CD14-positive monocyte (primary cell): ENCODE results near the gene NFATC1. TPM values are rescaled to one million over a fixed set of nuclear protein-coding genes. Genes with fewer than 3 reads are reported as not detected.

Source experiments
- DNase-seq, 3 donors: peaks; one replicate each; pipeline ENCODE4 v3.0.0-alpha.2; 2011 to 2022
- H2AFZ ChIP-seq: 2 replicates; pipeline ENCODE4 v1.6.0; 2012; ENCODE audit warnings: mild to moderate bottlenecking, low read depth, low read length, inconsistent platforms; ENCODE audit not compliant: insufficient read depth, poor library complexity, severe bottlenecking
- H3K27ac ChIP-seq, 2 donors: 1 replicate in 1 of 2; 2 replicates in 1 of 2; pipeline ENCODE4 v1.5.1; 2012 to 2013; ENCODE audit warnings: low read length in 2 of 2, control low read depth in 1 of 2, inconsistent platforms in 1 of 2, low read depth in 1 of 2, mild to moderate bottlenecking in 1 of 2
- H3K27me3 ChIP-seq, 2 donors: one replicate each; pipeline versions ENCODE4 v1.6.0 to v1.6.1; 2011 to 2013; ENCODE audit warnings: low read length in 2 of 2; ENCODE audit not compliant: control insufficient read depth in 2 of 2, insufficient read depth in 2 of 2
- H3K36me3 ChIP-seq, 2 donors: replicated peaks in 1 of 2; 1 replicate in 1 of 2; 2 replicates in 1 of 2; pipeline versions ENCODE4 v1.5.1 to v1.6.1; 2012 to 2013; ENCODE audit warnings: low read length in 2 of 2, control low read depth in 1 of 2, inconsistent platforms in 1 of 2, mild to moderate bottlenecking in 1 of 2; ENCODE audit not compliant: insufficient read depth in 2 of 2, control insufficient read depth in 1 of 2
- H3K4me1 ChIP-seq, 2 donors: 1 replicate in 1 of 2; 2 replicates in 1 of 2; pipeline versions ENCODE4 v1.5.1 to v1.6.1; 2012 to 2013; ENCODE audit warnings: low read length in 2 of 2, control low read depth in 1 of 2, inconsistent platforms in 1 of 2, mild to moderate bottlenecking in 1 of 2, moderate library complexity in 1 of 2; ENCODE audit not compliant: insufficient read depth in 2 of 2, control insufficient read depth in 1 of 2
- H3K4me2 ChIP-seq: replicated peaks from 2 replicates; pipeline ENCODE3; 2012; ENCODE audit warnings: low read length, moderate library complexity, mild to moderate bottlenecking; ENCODE audit not compliant: poor library complexity, severe bottlenecking; ENCODE audit errors: extremely low read depth
- H3K4me3 ChIP-seq, 3 experiments: fragments of 200-600 bp in 1 of 3; sonication (generic) in 1 of 3; replicated peaks in 1 of 3; 1 replicate in 2 of 3; 2 replicates in 1 of 3; pipeline ENCODE4 v1.5.1; 2011 to 2013; ENCODE audit warnings: low read length in 3 of 3, mild to moderate bottlenecking in 3 of 3, control low read depth in 2 of 3, low read depth in 2 of 3, inconsistent platforms in 1 of 3, moderate library complexity in 1 of 3
- H3K79me2 ChIP-seq: 2 replicates; pipeline ENCODE4 v1.6.0; 2012; ENCODE audit warnings: mild to moderate bottlenecking, control low read depth, inconsistent platforms, low read length, moderate library complexity; ENCODE audit not compliant: insufficient read depth
- H3K9ac ChIP-seq: 2 replicates; pipeline ENCODE4 v1.6.0; 2017; ENCODE audit warnings: low read length, mild to moderate bottlenecking; ENCODE audit not compliant: insufficient read depth, poor library complexity, severe bottlenecking
- H3K9me3 ChIP-seq, 2 donors: replicated peaks in 1 of 2; 1 replicate in 1 of 2; 2 replicates in 1 of 2; pipeline versions ENCODE4 v1.5.1 to v1.6.1; 2012 to 2013; ENCODE audit warnings: low read length in 2 of 2, control low read depth in 1 of 2; ENCODE audit not compliant: control insufficient read depth in 1 of 2, insufficient read depth in 1 of 2
- H4K20me1 ChIP-seq: 2 replicates; pipeline ENCODE4 v1.6.0; 2012; ENCODE audit warnings: mild to moderate bottlenecking, low read length, control low read depth, moderate library complexity; ENCODE audit not compliant: insufficient read depth
- H3K27ac Mint-ChIP-seq, 7 donors: one replicate each; pipeline ENCODE4 v1.8.0; 2020; ENCODE audit warnings: mild to moderate bottlenecking in 7 of 7, mixed read lengths in 7 of 7, moderate library complexity in 6 of 7, inconsistent platforms in 2 of 7
- H3K27me3 Mint-ChIP-seq, 3 donors: one replicate each; pipeline ENCODE4 v1.8.0; 2021 to 2022; ENCODE audit warnings: low read depth in 3 of 3, mild to moderate bottlenecking in 3 of 3, mixed read lengths in 3 of 3, moderate library complexity in 3 of 3, inconsistent platforms in 1 of 3
- H3K36me3 Mint-ChIP-seq, 2 donors: one replicate each; pipeline ENCODE4 v1.8.0; 2020; ENCODE audit warnings: mixed read lengths in 2 of 2, inconsistent platforms in 1 of 2, mild to moderate bottlenecking in 1 of 2
- H3K4me1 Mint-ChIP-seq: one replicate; pipeline ENCODE4 v1.8.0; 2020; ENCODE audit warnings: mild to moderate bottlenecking, mixed read lengths
- H3K4me3 Mint-ChIP-seq, 2 donors: one replicate each; pipeline ENCODE4 v1.8.0; 2020; ENCODE audit warnings: mild to moderate bottlenecking in 2 of 2, mixed read lengths in 2 of 2, moderate library complexity in 1 of 2
- H3K9me3 Mint-ChIP-seq, 7 donors: one replicate each; pipeline ENCODE4 v1.8.0; 2020 to 2022; ENCODE audit warnings: mixed read lengths in 7 of 7, mild to moderate bottlenecking in 6 of 7, moderate library complexity in 6 of 7, inconsistent platforms in 2 of 7
- CTCF ChIP-seq: fragments of 200-600 bp; IDR thresholded peaks from one replicate; pipeline ENCODE4 v1.8.0; 2022; ENCODE audit warnings: antibody characterized with exemption, mild to moderate bottlenecking
- WGBS: methylation state at CpG from one replicate; pipeline ENCODE4 v1.1.5; 2013; ENCODE audit warnings: missing lambda C conversion rate; ENCODE audit not compliant: insufficient coverage; 5-methylcytosine and 5-hydroxymethylcytosine counted together
- intact Hi-C, 2 donors: fragments of 100-400 bp; cut with micrococcal nuclease; formaldehyde crosslinking; loops; one replicate each; pipeline versions ENCODE4 v1.15.0 to v1.15.1; 2023
- polyA plus RNA-seq, 3 donors: library from polyadenylated mRNA; depleted of rRNA in 1 of 3; unstranded in 2 of 3; stranded (reverse) in 1 of 3; fragments of 300-500 nt in 2 of 3; fragments of >200 nt in 1 of 3; fragmentation: Illumina TruSeq in 2 of 3; gene quantifications; 1 replicate in 2 of 3; 2 replicates in 1 of 3; pipeline ENCODE4 v1.2.3, GENCODE V29; 2012 to 2021

NFATC1 gene
- polyA plus RNA-seq, 3 donors, result 7.8 to 10.7 (median 8.3) TPM

- H3K9me3 Mint-ChIP-seq, result peaks cover 0 to 16% (median 6%) of the 10 kb centered on the region in 7 donors
- no peak for TF ChIP-seq CTCF
- Histone ChIP-seq H3K4me2 (no peak overlapping the region), H3K4me3 (no peak overlapping the region), H2AFZ (no peak overlapping the region), H3K9me3 (peaks cover 5 to 11% of the 10 kb centered on the region in 2 donors), H3K27me3 (no peaks in the 10 kb centered on the region), H3K4me1 (no peaks in the 10 kb centered on the region), H3K27ac (no peak overlapping the region), H4K20me1 (no peaks in the 10 kb centered on the region), H3K79me2 (no peaks in the 10 kb centered on the region), H3K9ac (no peak overlapping the region), H3K36me3 (peaks cover 24 to 52% of the 10 kb centered on the region in 2 donors)
- H3K4me3 Mint-ChIP-seq, result no peak overlapping the region
- DNase-seq, result no peak
- intact Hi-C loops, result no loop called here
- peaks cover 23 to 51% of the 10 kb centered on the region in 2 donors for H3K36me3 Mint-ChIP-seq
- peaks cover 0 to 3% (median 0%) of the 10 kb centered on the region in 3 donors for H3K27me3 Mint-ChIP-seq
- H3K4me1 Mint-ChIP-seq, result no peaks in the 10 kb centered on the region
- H3K27ac Mint-ChIP-seq, result peak overlapping the region in 1 of 7 donors; percentile 40
- 96% methylated on average over 10 of the region's 16 CpGs for WGBS
Observed at GRCh38 chr18:79485788-79486355, 90.1 kb downstream of the NFATC1 start.

GRCh38 chr18:79486356-79487182, 90.8 kb downstream of the NFATC1 start:
- no peak overlapping the region for H3K4me3 ChIP-seq
- H3K9ac ChIP-seq, result no peak overlapping the region
- Mint-ChIP-seq H3K4me1 (no peaks in the 10 kb centered on the region), H3K27me3 (peaks cover 0 to 3% (median 1%) of the 10 kb centered on the region in 3 donors), H3K36me3 (peaks cover 27 to 58% of the 10 kb centered on the region in 2 donors), H3K27ac (no peak overlapping the region), H3K9me3 (peaks cover under 1 to 22% (median 10%) of the 10 kb centered on the region in 7 donors), H3K4me3 (no peak overlapping the region)
- no peaks in the 10 kb centered on the region for H3K79me2 ChIP-seq
- H3K27me3 ChIP-seq, result no peaks in the 10 kb centered on the region
- TF ChIP-seq CTCF, result no peak
- H2AFZ ChIP-seq, result no peak overlapping the region
- WGBS, result 96% methylated on average over 67 of the region's 69 CpGs
- no peak for DNase-seq
- H3K27ac ChIP-seq, result no peak overlapping the region
- H3K9me3 ChIP-seq, result peaks cover 11 to 18% of the 10 kb centered on the region in 2 donors
- H3K36me3 ChIP-seq, result peaks cover 24 to 58% of the 10 kb centered on the region in 2 donors
- intact Hi-C loops, result no loop called here
- no peaks in the 10 kb centered on the region for H3K4me1 ChIP-seq
- no peak overlapping the region for H3K4me2 ChIP-seq
- no peaks in the 10 kb centered on the region for H4K20me1 ChIP-seq
